Stimulated activated naive CD8-positive, alpha-beta T cell treated with anti-CD3 and anti-CD28 coated beads, Interleukin-15, amount 100 ng/mL, for 72 hours (primary cell): ENCODE measurements around the gene PSMB4.
"Not testable (repeated sequence)": the region's sequence is repeated elsewhere in the genome, so short reads cannot be mapped to it uniquely, and the experiment has no call there.

Source experiments
- ATAC-seq: fragments of 150-1000 bp; cut with Tn5 transposase; 2 replicates; pipeline ENCODE4 v1.10.0; 2021; ENCODE audit warnings: mild to moderate bottlenecking, moderate library complexity
- DNase-seq, 2 donors: peaks; one replicate each; pipeline ENCODE4 v3.0.0; 2021 to 2022
- H3K27ac Mint-ChIP-seq, 2 donors: one replicate each; pipeline ENCODE4 v1.8.0; 2022; ENCODE audit warnings: mild to moderate bottlenecking in 2 of 2, mixed read lengths in 2 of 2, moderate library complexity in 2 of 2
- H3K27me3 Mint-ChIP-seq: one replicate; pipeline ENCODE4 v1.8.0; 2022; ENCODE audit warnings: mixed read lengths
- H3K4me1 Mint-ChIP-seq: one replicate; pipeline ENCODE4 v1.8.0; 2022; ENCODE audit warnings: mild to moderate bottlenecking, mixed read lengths
- H3K4me3 Mint-ChIP-seq, 2 donors: one replicate each; pipeline ENCODE4 v1.8.0; 2022; ENCODE audit warnings: mild to moderate bottlenecking in 2 of 2, mixed read lengths in 2 of 2, moderate library complexity in 1 of 2
- H3K9me3 Mint-ChIP-seq, 2 donors: one replicate each; pipeline ENCODE4 v1.8.0; 2022; ENCODE audit warnings: mixed read lengths in 2 of 2

PSMB4 gene

DNA sequence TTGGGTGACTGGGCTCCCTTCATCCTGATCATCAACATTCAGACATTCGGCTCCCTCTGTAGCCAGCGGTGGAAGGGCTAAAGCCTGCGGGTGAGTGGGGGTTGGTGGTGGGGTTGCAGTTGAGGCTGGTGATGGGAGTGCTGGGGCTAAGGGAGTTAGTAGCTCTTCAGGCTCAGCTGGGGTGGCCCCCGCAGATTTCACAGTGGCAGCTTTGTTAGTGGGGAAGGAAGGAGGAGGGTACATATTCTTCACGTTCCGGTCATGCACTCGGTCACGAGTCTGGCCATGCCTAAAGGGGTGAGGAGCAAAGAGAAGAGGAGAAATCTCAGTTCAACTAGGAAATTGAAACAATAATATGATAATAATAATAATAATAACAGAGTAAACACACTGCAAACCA, 6.8 kb downstream of the PSMB4 start:
- DNase-seq, result no peak
- H3K4me3 Mint-ChIP-seq, result no peak overlapping the region
- ATAC-seq, result no peak
- H3K27me3 Mint-ChIP-seq, result no peaks in the 10 kb centered on the region
- H3K4me1 Mint-ChIP-seq, result peaks cover 23% of the 10 kb centered on the region
- peak overlapping the region in 1 of 2 donors; percentile 42 for H3K27ac Mint-ChIP-seq
- H3K9me3 Mint-ChIP-seq, result no peaks in the 10 kb centered on the region

DNA sequence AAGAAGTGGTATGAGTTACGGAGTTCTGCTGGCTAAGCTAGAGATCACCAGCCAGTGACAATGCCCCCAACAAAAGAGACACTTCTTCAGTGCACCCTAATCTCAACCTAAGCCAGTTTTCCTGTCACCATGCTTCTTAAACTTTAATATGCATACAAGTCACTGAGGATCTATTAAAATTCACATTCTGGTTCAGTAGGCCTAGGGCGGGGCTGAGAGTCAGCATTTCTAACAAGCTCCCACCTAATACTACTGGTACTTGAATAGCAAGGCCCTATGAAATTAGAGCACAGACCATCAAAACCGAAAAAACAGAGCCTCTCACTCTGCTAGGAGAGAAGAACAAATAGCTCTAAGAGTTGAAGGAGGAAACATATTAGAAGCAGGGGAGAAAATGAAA, 7.9 kb downstream of the PSMB4 start:
- ATAC-seq, result no peak
- H3K27me3 Mint-ChIP-seq, result no peaks in the 10 kb centered on the region
- H3K4me3 Mint-ChIP-seq, result no peak overlapping the region
- DNase-seq, result no peak
- no peaks in the 10 kb centered on the region for H3K9me3 Mint-ChIP-seq
- peaks cover 11% of the 10 kb centered on the region for H3K4me1 Mint-ChIP-seq
- no peak overlapping the region for H3K27ac Mint-ChIP-seq

DNA sequence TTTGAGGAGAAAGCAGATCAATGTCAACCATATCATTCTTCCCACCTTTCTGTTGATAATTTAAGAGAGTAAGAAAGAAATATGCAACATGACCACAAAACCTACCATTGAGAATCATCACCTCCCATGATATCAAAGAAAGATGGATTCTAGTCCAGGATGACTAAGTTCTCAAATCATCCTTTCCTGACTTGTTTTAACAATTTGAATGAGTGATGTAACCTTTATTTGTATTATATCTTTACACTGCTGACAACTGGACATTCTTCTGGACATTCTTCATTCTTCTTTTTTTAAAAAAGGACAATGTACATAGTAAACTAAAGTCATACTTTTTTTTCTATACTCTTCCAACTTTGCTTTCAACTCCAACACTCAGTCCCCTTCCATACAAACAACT, 9.5 kb downstream of the PSMB4 start:
- no peak for ATAC-seq
- no peaks in the 10 kb centered on the region for H3K27me3 Mint-ChIP-seq
- no peak overlapping the region for H3K4me3 Mint-ChIP-seq
- no peaks in the 10 kb centered on the region for H3K9me3 Mint-ChIP-seq
- DNase-seq, result no peak
- peak overlapping the region in 1 of 2 donors; percentile 83 for H3K27ac Mint-ChIP-seq
- peaks cover under 1% of the 10 kb centered on the region for H3K4me1 Mint-ChIP-seq

DNA sequence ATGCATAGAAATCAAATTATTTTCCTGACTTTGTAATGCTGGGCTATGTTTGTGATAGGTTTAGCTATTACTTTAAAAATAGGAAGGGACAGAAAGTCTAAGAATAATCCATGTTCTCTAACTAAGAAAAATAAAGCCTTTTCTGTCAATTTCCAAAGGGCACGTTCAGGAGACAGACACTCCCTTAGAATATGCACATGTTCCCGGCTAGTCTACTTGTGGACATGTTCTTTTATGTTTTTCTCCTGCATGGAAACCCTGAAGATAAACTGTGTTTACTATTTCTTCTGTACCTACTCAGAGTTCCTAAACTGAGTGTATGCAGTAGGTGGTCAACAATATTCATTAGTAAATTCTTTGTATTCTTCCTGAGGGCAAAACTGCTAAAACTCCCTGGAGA, 12.5 kb downstream of the PSMB4 start:
- H3K27me3 Mint-ChIP-seq, result no peaks in the 10 kb centered on the region
- DNase-seq (no peak), ATAC-seq (no peak)
- H3K9me3 Mint-ChIP-seq, result no peaks in the 10 kb centered on the region
- H3K27ac Mint-ChIP-seq, result no peak overlapping the region
- H3K4me3 Mint-ChIP-seq, result no peak overlapping the region
- no peaks in the 10 kb centered on the region for H3K4me1 Mint-ChIP-seq

DNA sequence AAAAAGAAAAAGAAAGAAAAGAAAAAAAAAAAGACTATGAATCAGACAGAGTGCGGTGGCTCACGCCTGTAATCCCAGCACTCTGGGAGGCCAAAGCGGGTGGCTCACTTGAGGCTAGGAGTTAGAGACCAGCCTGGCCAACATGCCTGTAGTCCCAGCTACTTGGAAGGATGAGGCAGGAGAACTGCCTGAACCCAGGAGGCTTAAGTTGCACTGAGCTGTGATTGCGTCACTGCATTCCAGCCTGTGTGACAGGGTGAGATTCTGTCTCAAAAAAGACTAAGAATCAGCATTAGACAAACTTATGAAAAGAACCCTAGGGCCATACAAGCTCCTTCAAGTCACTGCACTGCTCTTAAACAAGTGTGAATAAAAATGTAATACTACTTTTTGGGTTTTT, 16.9 kb downstream of the PSMB4 start:
- H3K27ac Mint-ChIP-seq, result no peak overlapping the region
- DNase-seq, result no peak
- ATAC-seq, result no peak
- no peaks in the 10 kb centered on the region for H3K27me3 Mint-ChIP-seq
- H3K4me1 Mint-ChIP-seq, result no peaks in the 10 kb centered on the region
- no peak overlapping the region for H3K4me3 Mint-ChIP-seq
- H3K9me3 Mint-ChIP-seq, result no peaks in the 10 kb centered on the region

DNA sequence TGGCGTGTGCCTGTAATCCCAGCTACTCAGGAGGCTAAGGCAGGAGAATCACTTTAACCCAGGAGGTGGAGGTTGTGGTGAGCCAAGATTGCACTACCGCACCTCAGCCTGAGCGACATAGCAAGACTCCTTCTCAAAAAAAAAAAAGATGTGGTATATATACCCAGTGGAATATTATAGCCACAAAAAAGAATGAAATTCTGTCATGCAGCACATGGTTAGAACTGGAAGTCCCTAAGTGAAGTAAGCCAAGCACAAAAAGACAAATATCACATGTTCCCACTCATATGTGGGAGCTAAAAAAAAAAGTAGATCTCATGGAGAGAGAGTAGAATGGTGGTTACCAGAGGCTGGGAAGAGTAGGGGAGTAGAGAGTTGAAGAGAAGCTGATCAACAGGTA, 18.7 kb downstream of the PSMB4 start:
- ATAC-seq (no peak), DNase-seq (no peak)
- Mint-ChIP-seq H3K4me3 (no peak overlapping the region), H3K27me3 (no peaks in the 10 kb centered on the region), H3K4me1 (no peaks in the 10 kb centered on the region), H3K27ac (no peak overlapping the region), H3K9me3 (no peaks in the 10 kb centered on the region)

DNA sequence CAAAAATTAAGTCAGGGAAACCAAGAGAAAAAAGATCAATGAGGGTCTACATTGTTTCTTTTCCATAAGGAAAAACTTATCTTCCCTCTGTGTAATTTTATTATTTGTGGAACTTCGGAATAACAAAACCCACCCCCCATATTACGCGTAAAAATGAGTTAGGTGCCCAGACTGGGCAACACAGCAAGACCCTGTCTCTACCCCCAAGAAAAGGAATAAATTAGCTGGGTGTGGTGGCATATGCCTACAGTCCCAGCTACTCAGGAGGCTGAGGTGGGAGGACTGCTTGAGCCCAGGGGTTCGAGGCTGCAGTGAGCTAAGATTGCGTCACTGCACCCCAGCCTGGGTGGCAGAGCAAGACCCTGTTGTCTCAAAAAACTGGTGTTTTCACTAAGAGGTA, 20.4 kb downstream of the PSMB4 start:
- H3K27me3 Mint-ChIP-seq, result no peaks in the 10 kb centered on the region
- H3K4me1 Mint-ChIP-seq, result no peaks in the 10 kb centered on the region
- no peak overlapping the region for H3K27ac Mint-ChIP-seq
- H3K4me3 Mint-ChIP-seq, result no peak overlapping the region
- no peak for DNase-seq
- no peak for ATAC-seq
- no peaks in the 10 kb centered on the region for H3K9me3 Mint-ChIP-seq

DNA sequence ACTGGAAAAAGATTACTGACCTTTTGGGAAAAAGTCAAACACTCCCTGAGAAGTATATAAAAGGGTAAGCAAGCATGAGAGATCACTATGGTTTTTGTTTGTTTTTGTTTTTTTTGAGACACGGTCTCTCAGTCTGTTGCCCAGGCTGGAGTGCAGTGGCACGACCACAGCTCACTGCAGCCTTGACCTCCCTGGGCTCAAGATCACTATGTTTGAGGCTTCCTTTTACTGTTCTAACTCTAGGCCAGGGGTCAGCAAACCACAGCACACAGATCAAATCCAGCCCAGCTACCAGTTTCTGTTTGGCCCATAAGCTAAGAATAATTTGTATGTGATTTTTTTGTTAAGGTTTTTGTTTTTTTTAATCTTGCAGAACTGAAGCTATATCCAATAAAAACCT, 25.7 kb downstream of the PSMB4 start:
- ATAC-seq (no peak), DNase-seq (no peak)
- Mint-ChIP-seq H3K27me3 (no peaks in the 10 kb centered on the region), H3K4me1 (no peaks in the 10 kb centered on the region), H3K4me3 (no peak overlapping the region), H3K9me3 (no peaks in the 10 kb centered on the region), H3K27ac (peak overlapping the region in 1 of 2 donors; percentile 48)

DNA sequence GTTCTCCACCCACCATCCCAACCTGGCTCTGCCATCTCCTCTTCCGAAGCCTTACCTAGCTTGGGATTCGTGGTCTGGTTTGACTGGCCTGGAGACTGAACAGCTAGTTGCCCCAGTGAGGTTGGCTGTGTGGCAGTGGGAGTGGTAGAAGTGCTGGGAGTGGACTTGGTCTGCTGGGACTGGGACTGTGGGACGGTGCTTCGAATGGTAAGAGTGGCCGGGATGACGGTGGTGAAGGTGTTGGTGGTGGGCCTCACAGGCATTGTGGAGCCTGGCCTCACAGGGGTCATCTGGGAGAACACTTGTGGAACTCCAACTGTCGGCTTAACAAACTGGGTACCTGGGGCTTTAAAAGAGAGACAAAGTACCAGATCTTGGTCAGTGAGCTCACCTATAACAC, 28.7 kb downstream of the PSMB4 start:
- Mint-ChIP-seq H3K27me3 (no peaks in the 10 kb centered on the region), H3K27ac (peak overlapping the region in 1 of 2 donors; percentile 50), H3K4me3 (no peak overlapping the region), H3K9me3 (no peaks in the 10 kb centered on the region), H3K4me1 (no peaks in the 10 kb centered on the region)
- DNase-seq, result no peak
- ATAC-seq, result no peak

DNA sequence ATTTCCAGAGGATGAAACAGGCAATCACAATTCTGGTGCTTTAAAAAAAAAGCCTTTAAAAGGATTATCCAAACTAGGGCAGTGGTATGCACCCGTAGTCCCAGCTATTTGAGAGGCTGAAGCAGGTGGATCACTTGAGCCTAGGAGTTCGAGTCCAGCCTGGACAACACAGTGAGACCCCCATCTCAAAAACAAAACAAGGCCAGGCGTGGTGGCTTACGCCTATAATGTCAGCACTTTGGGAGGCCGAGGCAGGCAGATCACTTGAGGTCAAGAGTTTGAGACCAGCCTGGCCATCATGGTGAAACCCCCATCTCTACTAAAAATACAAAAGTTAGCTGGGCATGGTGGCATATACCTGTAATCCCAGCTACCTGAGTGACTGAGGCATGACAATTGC, 34.5 kb downstream of the PSMB4 start:
- peaks cover 22% of the 10 kb centered on the region for H3K4me1 Mint-ChIP-seq
- H3K27me3 Mint-ChIP-seq, H3K27ac Mint-ChIP-seq, DNase-seq, H3K4me3 Mint-ChIP-seq, ATAC-seq, H3K9me3 Mint-ChIP-seq: not testable (repeated sequence)

DNA sequence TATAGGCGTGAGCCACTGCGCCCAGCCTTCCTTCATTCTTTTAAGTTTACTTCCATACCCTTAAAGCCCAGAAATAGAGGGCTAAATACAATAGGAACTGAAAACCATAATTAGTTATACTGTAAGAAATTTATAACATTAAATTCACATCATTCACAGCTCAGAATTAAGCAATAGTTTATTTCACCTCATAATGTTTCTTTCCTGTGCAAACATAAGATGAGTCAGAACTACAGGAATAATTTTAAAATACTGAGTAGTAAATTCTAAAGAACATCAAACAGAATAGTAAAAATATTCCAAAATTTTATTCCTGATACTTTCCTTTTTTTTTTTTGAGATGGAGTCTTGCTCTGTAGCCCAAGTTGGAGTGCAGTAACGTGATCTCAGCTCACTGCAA, 35.8 kb downstream of the PSMB4 start:
- peaks cover 30% of the 10 kb centered on the region for H3K4me1 Mint-ChIP-seq
- DNase-seq (no peak), ATAC-seq (no peak)
- no peaks in the 10 kb centered on the region for H3K9me3 Mint-ChIP-seq
- H3K4me3 Mint-ChIP-seq, result no peak overlapping the region
- H3K27ac Mint-ChIP-seq, result no peak overlapping the region
- H3K27me3 Mint-ChIP-seq, result no peaks in the 10 kb centered on the region

DNA sequence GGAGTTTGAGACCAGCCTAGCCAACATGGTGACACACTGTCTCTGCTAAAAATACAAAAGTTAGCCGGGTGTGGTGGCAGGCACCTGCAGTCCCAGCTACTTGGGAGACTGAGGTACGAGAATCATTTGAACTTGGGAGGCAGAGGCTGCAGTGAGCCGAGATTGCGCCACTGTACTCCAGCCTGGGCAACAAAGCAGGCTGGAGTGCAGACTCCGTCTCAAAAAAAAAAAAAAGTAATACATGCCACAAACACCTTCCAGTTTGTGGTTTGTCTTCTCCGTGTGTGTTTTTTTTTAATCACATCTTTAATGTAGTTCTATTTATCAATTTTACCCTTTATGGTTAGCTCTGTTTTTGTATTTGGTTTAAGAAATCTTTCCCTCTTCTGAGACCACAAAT, 37.6 kb downstream of the PSMB4 start:
- ATAC-seq, result no peak
- H3K4me1 Mint-ChIP-seq, result peaks cover 47% of the 10 kb centered on the region
- no peak overlapping the region for H3K4me3 Mint-ChIP-seq
- no peaks in the 10 kb centered on the region for H3K9me3 Mint-ChIP-seq
- no peak for DNase-seq
- H3K27me3 Mint-ChIP-seq, result no peaks in the 10 kb centered on the region
- H3K27ac Mint-ChIP-seq, result no peak overlapping the region

DNA sequence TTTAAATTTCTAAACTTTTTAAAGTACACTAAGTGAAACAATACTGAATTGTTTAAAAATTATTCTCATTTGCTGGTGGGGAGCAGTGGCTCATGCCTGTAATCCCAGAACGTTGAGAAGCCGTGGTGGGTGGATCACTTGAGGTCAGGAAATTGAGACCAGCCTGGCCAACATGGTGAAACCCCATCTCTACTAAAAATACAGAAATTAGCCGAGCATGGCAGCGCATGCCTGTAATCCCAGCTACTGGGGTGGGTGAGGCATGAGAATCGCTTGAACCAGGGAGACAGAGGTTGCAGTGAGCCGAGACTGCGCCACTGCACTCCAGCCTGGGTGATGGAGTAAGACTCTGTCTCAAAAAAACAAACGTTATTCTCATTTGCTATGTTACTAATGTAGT, 38.0 kb downstream of the PSMB4 start:
- peaks cover 47% of the 10 kb centered on the region for H3K4me1 Mint-ChIP-seq
- not testable (repeated sequence) for H3K27ac Mint-ChIP-seq, H3K4me3 Mint-ChIP-seq, H3K9me3 Mint-ChIP-seq, DNase-seq, H3K27me3 Mint-ChIP-seq, ATAC-seq

DNA sequence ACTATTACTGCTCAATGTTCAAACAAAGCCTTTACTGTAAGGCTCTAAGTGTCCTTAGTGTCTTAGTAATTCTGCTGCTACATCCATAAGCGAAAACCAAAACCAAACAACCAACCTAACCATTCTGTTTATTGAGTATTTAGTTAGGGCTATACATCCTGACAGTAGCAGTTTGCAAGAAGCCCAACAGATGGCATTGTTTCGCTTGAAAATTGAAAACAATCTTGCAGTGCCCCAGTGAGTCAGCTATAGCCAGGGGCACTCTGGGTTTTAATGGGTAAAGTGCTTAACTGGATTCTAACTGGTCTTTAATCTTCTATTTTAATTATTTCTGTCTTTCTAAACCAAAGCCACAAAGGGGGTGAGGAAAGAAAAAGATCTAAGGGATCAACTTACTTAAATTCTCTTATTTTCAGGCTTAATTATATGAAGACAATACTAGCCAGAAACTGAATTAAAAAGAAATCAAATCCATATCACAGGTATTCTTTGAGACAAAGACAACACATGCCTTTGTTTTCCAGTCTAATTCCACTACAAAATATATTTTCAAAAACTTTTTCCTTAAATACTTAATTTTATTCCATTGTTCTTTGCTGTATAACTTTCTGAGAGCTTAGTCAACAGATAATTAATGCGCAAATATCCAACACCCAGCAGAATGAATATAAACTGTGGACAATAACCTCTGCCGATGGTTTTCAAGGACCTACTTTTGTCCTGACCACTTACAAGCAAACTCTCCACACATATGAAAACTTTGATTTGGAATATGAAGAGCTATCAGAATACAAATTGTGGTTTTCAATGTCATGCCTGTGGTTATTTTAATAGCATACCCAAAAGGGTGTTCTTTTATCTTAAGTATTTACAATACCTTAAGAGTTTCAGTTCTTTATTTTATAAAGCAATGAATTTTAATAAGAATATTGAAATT, 44.7 kb downstream of the PSMB4 start:
- Mint-ChIP-seq H3K27ac (no peak overlapping the region), H3K27me3 (no peaks in the 10 kb centered on the region), H3K9me3 (no peaks in the 10 kb centered on the region), H3K4me3 (no peak overlapping the region), H3K4me1 (peaks cover 54% of the 10 kb centered on the region)
- DNase-seq (peak; percentile 37 to 58), ATAC-seq (peak; percentile 96)

DNA sequence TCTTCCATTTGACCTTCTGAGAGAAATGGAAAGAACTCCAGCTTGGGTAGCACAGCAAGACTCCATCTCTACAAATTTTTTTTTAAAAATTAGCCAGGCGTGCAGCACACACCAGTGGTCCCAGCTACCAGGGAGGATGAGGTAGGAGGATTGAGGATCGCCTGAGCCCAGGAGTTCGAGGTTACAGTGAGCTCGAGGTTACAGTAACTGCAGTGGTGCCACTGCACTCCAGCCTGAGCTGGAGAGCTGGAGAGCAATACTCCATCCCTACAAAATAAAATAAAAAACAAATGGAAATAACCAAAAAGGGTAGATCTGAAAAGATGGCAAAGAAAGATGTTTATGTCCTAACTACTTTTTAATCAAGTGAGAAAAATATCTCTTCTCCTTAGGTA, 45.4 kb downstream of the PSMB4 start:
- Mint-ChIP-seq H3K4me1 (peaks cover 52% of the 10 kb centered on the region), H3K9me3 (no peaks in the 10 kb centered on the region), H3K27me3 (no peaks in the 10 kb centered on the region), H3K27ac (no peak overlapping the region), H3K4me3 (no peak overlapping the region)
- DNase-seq, result no peak
- no peak for ATAC-seq

DNA sequence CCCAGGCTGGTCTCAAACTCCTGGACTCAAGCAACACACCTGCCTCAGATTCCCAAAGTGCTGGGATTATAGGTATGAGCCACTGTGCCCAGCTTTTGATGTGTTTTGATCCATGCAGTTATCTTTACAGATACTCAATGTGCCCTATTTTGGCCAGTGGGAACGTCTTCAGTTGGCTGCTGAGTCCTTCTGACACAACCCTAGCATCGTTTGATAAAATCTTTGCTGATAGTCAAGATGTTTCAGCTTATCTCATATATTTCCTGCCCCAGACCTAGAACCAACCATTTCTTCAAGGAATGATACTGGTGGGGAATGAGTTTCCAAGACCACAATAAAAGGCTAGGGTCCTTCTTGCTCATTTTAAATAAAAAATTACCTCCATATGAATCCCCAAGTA, 48.3 kb downstream of the PSMB4 start:
- Mint-ChIP-seq H3K27ac (no peak overlapping the region), H3K9me3 (no peaks in the 10 kb centered on the region), H3K27me3 (no peaks in the 10 kb centered on the region), H3K4me1 (peaks cover 35% of the 10 kb centered on the region), H3K4me3 (no peak overlapping the region)
- no peak for DNase-seq
- no peak for ATAC-seq
